ENCODE measurements around the gene RASGRF2. TPM values are rescaled to one million over a fixed set of nuclear protein-coding genes. Genes with fewer than 3 reads are reported as not detected.
A peak's percentile ranks its signal among the peaks of the same experiment; 100 is the strongest.
"Not testable (repeated sequence)": the region's sequence is repeated elsewhere in the genome, so short reads cannot be mapped to it uniquely, and the experiment has no call there.

RASGRF2 gene
- total RNA-seq, 1 experiment from 2014 or later, result 0.48 TPM

- peak overlapping the region; percentile 25; the same call in 1 of the 2 replicates for H3K4me2 ChIP-seq
- DNase-seq, result peak in 1 of 2 experiments; percentile 54
Measured at GRCh38 chr5:81268521-81269196, 308.5 kb downstream of the RASGRF2 start.

GRCh38 chr5:81269751-81270393, 309.7 kb downstream of the RASGRF2 start:
- no peak for TF ChIP-seq EZH2 (IDR thresholded peaks at IDR 0.05; ENCODE audit: low read depth)
- TF ChIP-seq CTCF (conservative IDR thresholded peaks at IDR 0.05), result no peak
- Histone ChIP-seq H4K20me1 (ENCODE audit: insufficient read depth) (no peaks in the 10 kb centered on the region), H2AFZ (no peak overlapping the region), H3K27ac (peak overlapping the region; percentile 20; the same call in 1 of the 2 replicates), H3K36me3 (ENCODE audit: low read depth) (no peaks in the 10 kb centered on the region), H3K4me1 (replicated peaks; ENCODE audit: insufficient read depth) (peaks cover 21% of the 10 kb centered on the region), H3K4me3 (no peak overlapping the region), H3K9me3 (ENCODE audit: insufficient read depth, low read depth) (peaks cover under 1% of the 10 kb centered on the region; the same call in 1 of the 2 replicates), H3K79me2 (ENCODE audit: low read depth) (peaks cover 19% of the 10 kb centered on the region; the same call in 1 of the 2 replicates), H3K9me2 (ENCODE audit: insufficient read depth) (no peaks in the 10 kb centered on the region), H3K4me2 (no peak overlapping the region), H3F3A (ENCODE audit: insufficient read depth, low read depth) (0 out of 2 replicates have a peak, but pooled peaks cover 3% of the 10 kb centered on the region), H3K27me3 (ENCODE audit: insufficient read depth, low read depth) (no peaks in the 10 kb centered on the region)
- no TSS peak for BruUV-seq (replicated peaks)
- intact Hi-C loops (cut with micrococcal nuclease; ENCODE audit: unreplicated experiment), result no loop called here
- DNase-seq, result no peak
- POLR2A ChIA-PET (ENCODE audit: unreplicated experiment), result no interaction called here
- CTCF ChIA-PET, result no interaction called here

More at GRCh38 chr5:81268521-81269196, 308.5 kb downstream of the RASGRF2 start:
- Histone ChIP-seq H3K27ac (peak overlapping the region; percentile 55), H4K20me1 (ENCODE audit: insufficient read depth) (no peaks in the 10 kb centered on the region), H2AFZ (no peak overlapping the region), H3K9me2 (ENCODE audit: insufficient read depth) (no peaks in the 10 kb centered on the region), H3K9me3 (ENCODE audit: insufficient read depth, low read depth) (no peaks in the 10 kb centered on the region), H3K4me1 (replicated peaks; ENCODE audit: insufficient read depth) (peaks cover 21% of the 10 kb centered on the region), H3K27me3 (ENCODE audit: insufficient read depth, low read depth) (no peaks in the 10 kb centered on the region), H3K4me3 (no peak overlapping the region), H3K79me2 (ENCODE audit: low read depth) (peaks cover 14% of the 10 kb centered on the region; the same call in 1 of the 2 replicates), H3F3A (ENCODE audit: insufficient read depth, low read depth) (0 out of 2 replicates have a peak, but pooled peaks cover 3% of the 10 kb centered on the region), H3K36me3 (ENCODE audit: low read depth) (no peaks in the 10 kb centered on the region)
- intact Hi-C loops (cut with micrococcal nuclease; ENCODE audit: unreplicated experiment), result no loop called here
- CTCF ChIA-PET, result no interaction called here
- no TSS peak for BruUV-seq (replicated peaks)
- POLR2A ChIA-PET (ENCODE audit: unreplicated experiment), result no interaction called here
- TF ChIP-seq EZH2 (IDR thresholded peaks at IDR 0.05; ENCODE audit: low read depth), result no peak
- TF ChIP-seq CTCF (conservative IDR thresholded peaks at IDR 0.05), result no peak

DNA sequence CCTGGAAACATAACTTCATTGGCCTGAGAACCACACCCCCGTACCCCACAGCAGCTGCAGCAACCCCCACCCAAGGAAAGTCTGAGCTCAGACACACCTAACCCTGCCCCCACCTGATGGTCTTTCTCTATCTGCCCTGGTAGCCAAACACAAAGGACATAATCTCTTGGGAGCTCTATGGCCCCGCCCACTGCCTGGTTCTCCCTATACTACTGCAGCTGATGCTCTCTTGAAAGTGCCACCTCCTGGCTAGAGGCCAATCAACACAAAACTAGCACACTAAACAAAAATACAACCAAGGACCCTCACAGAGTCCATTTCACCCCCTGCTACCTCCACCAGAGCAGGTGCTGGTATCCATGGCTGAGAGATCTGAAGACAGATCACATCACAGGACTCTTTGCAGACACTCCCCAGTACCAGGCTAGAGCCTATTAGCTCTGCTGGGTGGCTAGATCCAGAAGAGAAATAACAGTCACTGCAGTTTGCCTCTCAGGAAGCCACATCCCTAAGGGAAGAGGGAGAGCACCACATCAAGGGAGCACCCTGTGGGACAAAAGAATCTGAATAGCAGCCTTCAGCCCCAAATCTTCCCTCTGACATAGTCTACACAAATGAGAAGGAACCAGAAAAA, 310.3 kb downstream of the RASGRF2 start:
- Histone ChIP-seq H3K4me1 (replicated peaks; ENCODE audit: insufficient read depth) (peaks cover 21% of the 10 kb centered on the region), H3K79me2 (ENCODE audit: low read depth) (peaks cover 19% of the 10 kb centered on the region; the same call in 1 of the 2 replicates)
- POLR2A ChIA-PET (ENCODE audit: unreplicated experiment), result interaction anchor here (0.7 kb wide), 1 partner anchor 27 kb away, joined by 3 read pairs; no protein-coding TSS in a partner anchor
- H3K36me3 ChIP-seq (ENCODE audit: low read depth); H3K27ac ChIP-seq; DNase-seq; H4K20me1 ChIP-seq (ENCODE audit: insufficient read depth); H3K4me3 ChIP-seq; H3K27me3 ChIP-seq (ENCODE audit: insufficient read depth, low read depth); BruUV-seq (replicated peaks); H3F3A ChIP-seq (ENCODE audit: insufficient read depth, low read depth); H2AFZ ChIP-seq; H3K9me2 ChIP-seq (ENCODE audit: insufficient read depth); H3K4me2 ChIP-seq; H3K9me3 ChIP-seq (ENCODE audit: insufficient read depth, low read depth); CTCF ChIA-PET; intact Hi-C loops (cut with micrococcal nuclease; ENCODE audit: unreplicated experiment): not testable (repeated sequence)
